Panc1 (cell line): ENCODE measurements around the gene CPNE4. TPM values are rescaled to one million over a fixed set of nuclear protein-coding genes. Genes with fewer than 3 reads are reported as not detected.

Experiments
- ATAC-seq: fragments of 200-7000 bp; cut with Tn5 transposase; 2 replicates; pipeline ENCODE4 v1.9.1; 2020; ENCODE audit warnings: mild to moderate bottlenecking, moderate library complexity
- BruUV-seq: library from RNA; stranded (reverse); fragments of 400-500 nt; replicated peaks from 2 replicates; lab custom pipeline; 2021; lab: Mats Ljungman, UMichigan
- CTCF ChIA-PET: fragments of 300-600 bp; sonication (Branson Sonifier 250); formaldehyde crosslinking; loops from one replicate; lab custom pipeline; 2022; ENCODE audit warnings: antibody characterized with exemption; lab: Charles Lee
- POLR2A ChIA-PET: fragments of 300-600 bp; sonication (Branson Sonifier 250); formaldehyde crosslinking; loops from one replicate; lab custom pipeline; 2022; ENCODE audit warnings: antibody characterized with exemption; lab: Charles Lee
- DNase-seq: peaks from one replicate; pipeline ENCODE4 v3.0.0-alpha.2; 2010; ENCODE audit warnings: low read depth, low spot score
- H3K27ac ChIP-seq: 2 replicates; pipeline ENCODE4 v1.5.1; 2011; ENCODE audit warnings: mild to moderate bottlenecking, low read length, inconsistent platforms
- H3K27me3 ChIP-seq: fragments of 200-500 bp; sonication (Bioruptor generic); 2 replicates; pipeline ENCODE4 v1.6.0; 2014; ENCODE audit warnings: low read length, inconsistent platforms; ENCODE audit not compliant: control insufficient read depth, insufficient read depth
- H3K36me3 ChIP-seq: fragments of 200-500 bp; sonication (Bioruptor generic); 2 replicates; pipeline ENCODE4 v1.5.1; 2014; ENCODE audit warnings: inconsistent platforms, mild to moderate bottlenecking, low read length, moderate library complexity; ENCODE audit not compliant: control insufficient read depth, insufficient read depth
- H3K4me1 ChIP-seq: 2 replicates; pipeline ENCODE4 v1.5.1; 2011; ENCODE audit warnings: inconsistent platforms, mild to moderate bottlenecking, low read length, moderate library complexity; ENCODE audit not compliant: control insufficient read depth, insufficient read depth
- H3K4me3 ChIP-seq, 2 experiments: 2 replicates each; pipeline ENCODE4 v1.5.1; 2011 to 2012; ENCODE audit warnings: low read depth in 2 of 2, low read length in 2 of 2, mild to moderate bottlenecking in 2 of 2, inconsistent platforms in 1 of 2, moderate library complexity in 1 of 2
- H3K9me3 ChIP-seq: fragments of 200-500 bp; sonication (Bioruptor generic); 2 replicates; pipeline ENCODE4 v1.5.1; 2014; ENCODE audit warnings: low read depth, mild to moderate bottlenecking, inconsistent platforms, low read length, moderate library complexity; ENCODE audit not compliant: control insufficient read depth, insufficient read depth
- POLR2AphosphoS5 ChIP-seq: IDR thresholded peaks from 2 replicates; pipeline ENCODE4 v1.6.1; 2012; ENCODE audit warnings: mild to moderate bottlenecking, low read depth, low read length, moderate library complexity
- SIN3A ChIP-seq: IDR thresholded peaks from 2 replicates; pipeline ENCODE4 v1.6.1; 2012; ENCODE audit warnings: low read depth, mild to moderate bottlenecking, low read length, moderate library complexity, borderline replicate concordance; ENCODE audit not compliant: insufficient read depth
- TCF7L2 ChIP-seq: IDR thresholded peaks from 2 replicates; pipeline ENCODE4 v1.6.1; 2011; ENCODE audit warnings: mild to moderate bottlenecking, low read depth, low read length, inconsistent platforms
- in situ Hi-C: cut with HindIII; loops from 2 replicates; pipeline ENCODE4 v1.10.0; 2016; ENCODE audit warnings: low sequenced_read_pairs, low pct_unique_long_range_greater_than_20kb
- intact Hi-C: fragments of 100-400 bp; cut with micrococcal nuclease; formaldehyde crosslinking; loops from one replicate; pipeline ENCODE4 v1.10.0; 2022; ENCODE audit not compliant: unreplicated experiment
- total RNA-seq: library from RNA; stranded (reverse); gene quantifications from one replicate; pipeline ENCODE4 v1.2.1, GENCODE V29; 2021; ENCODE audit not compliant: unreplicated experiment
- TF ChIP-seq, protein P1 (sequence below): fragments of 450-650 bp; IDR thresholded peaks from 2 replicates; pipeline ENCODE4 v1.5.1; 2017; ENCODE audit warnings: mild to moderate bottlenecking
- TF ChIP-seq, protein P2 (sequence below), 2 experiments: IDR thresholded peaks; 2 replicates each; pipeline ENCODE4 v1.6.1; 2011 to 2012; ENCODE audit warnings: low read depth in 2 of 2, control low read depth in 1 of 2, low read length in 1 of 2, mild to moderate bottlenecking in 1 of 2, moderate library complexity in 1 of 2; ENCODE audit not compliant: insufficient read depth in 1 of 2

CPNE4 gene
- total RNA-seq, 1 experiment from 2014 or later = not detected

DNA sequence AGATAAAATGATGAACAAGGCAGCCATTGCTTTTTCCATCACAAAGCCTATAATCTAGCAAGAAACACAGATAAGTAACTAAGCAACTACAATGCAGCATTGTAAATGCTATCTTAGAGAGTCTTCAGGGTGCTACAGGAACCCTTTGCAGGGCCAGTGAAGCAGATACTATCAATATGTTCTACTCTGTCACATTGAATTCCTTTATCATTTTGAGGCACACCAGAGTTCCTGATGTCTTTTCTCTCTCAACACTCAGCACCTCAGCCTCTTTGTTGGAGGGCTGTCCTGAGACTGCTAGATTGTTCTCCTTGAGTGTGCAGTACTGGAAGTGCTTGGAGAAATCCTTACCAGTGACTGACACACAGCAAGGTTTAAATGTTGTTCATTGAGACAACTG is 424.6 kb downstream of the CPNE4 start:
- no peak for TF ChIP-seq POLR2AphosphoS5
- TF ChIP-seq, protein P1, sequence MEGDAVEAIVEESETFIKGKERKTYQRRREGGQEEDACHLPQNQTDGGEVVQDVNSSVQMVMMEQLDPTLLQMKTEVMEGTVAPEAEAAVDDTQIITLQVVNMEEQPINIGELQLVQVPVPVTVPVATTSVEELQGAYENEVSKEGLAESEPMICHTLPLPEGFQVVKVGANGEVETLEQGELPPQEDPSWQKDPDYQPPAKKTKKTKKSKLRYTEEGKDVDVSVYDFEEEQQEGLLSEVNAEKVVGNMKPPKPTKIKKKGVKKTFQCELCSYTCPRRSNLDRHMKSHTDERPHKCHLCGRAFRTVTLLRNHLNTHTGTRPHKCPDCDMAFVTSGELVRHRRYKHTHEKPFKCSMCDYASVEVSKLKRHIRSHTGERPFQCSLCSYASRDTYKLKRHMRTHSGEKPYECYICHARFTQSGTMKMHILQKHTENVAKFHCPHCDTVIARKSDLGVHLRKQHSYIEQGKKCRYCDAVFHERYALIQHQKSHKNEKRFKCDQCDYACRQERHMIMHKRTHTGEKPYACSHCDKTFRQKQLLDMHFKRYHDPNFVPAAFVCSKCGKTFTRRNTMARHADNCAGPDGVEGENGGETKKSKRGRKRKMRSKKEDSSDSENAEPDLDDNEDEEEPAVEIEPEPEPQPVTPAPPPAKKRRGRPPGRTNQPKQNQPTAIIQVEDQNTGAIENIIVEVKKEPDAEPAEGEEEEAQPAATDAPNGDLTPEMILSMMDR = no peak
- no peak for TF ChIP-seq SIN3A
- no peak for TF ChIP-seq TCF7L2
- TF ChIP-seq, protein P2, sequence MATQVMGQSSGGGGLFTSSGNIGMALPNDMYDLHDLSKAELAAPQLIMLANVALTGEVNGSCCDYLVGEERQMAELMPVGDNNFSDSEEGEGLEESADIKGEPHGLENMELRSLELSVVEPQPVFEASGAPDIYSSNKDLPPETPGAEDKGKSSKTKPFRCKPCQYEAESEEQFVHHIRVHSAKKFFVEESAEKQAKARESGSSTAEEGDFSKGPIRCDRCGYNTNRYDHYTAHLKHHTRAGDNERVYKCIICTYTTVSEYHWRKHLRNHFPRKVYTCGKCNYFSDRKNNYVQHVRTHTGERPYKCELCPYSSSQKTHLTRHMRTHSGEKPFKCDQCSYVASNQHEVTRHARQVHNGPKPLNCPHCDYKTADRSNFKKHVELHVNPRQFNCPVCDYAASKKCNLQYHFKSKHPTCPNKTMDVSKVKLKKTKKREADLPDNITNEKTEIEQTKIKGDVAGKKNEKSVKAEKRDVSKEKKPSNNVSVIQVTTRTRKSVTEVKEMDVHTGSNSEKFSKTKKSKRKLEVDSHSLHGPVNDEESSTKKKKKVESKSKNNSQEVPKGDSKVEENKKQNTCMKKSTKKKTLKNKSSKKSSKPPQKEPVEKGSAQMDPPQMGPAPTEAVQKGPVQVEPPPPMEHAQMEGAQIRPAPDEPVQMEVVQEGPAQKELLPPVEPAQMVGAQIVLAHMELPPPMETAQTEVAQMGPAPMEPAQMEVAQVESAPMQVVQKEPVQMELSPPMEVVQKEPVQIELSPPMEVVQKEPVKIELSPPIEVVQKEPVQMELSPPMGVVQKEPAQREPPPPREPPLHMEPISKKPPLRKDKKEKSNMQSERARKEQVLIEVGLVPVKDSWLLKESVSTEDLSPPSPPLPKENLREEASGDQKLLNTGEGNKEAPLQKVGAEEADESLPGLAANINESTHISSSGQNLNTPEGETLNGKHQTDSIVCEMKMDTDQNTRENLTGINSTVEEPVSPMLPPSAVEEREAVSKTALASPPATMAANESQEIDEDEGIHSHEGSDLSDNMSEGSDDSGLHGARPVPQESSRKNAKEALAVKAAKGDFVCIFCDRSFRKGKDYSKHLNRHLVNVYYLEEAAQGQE (IDR thresholded peaks at IDR 0.05; ENCODE audit: insufficient read depth in 1 of 2, low read depth in 2 of 2, low read length in 1 of 2) = no peak
- no peak for ATAC-seq
- H3K4me1 ChIP-seq = no peaks in the 10 kb centered on the region
- no peak overlapping the region for H3K27ac ChIP-seq
- H3K36me3 ChIP-seq = no peaks in the 10 kb centered on the region
- H3K27me3 ChIP-seq = peaks cover 4% of the 10 kb centered on the region; the same call in 1 of the 2 replicates
- ChIA-PET CTCF (no interaction called here), POLR2A (no interaction called here)
- intact Hi-C loops = no loop called here
- BruUV-seq = no TSS peak
- no peak overlapping the region for H3K4me3 ChIP-seq
- in situ Hi-C loops = no loop called here
- no peak for DNase-seq
- no peaks in the 10 kb centered on the region for H3K9me3 ChIP-seq

DNA sequence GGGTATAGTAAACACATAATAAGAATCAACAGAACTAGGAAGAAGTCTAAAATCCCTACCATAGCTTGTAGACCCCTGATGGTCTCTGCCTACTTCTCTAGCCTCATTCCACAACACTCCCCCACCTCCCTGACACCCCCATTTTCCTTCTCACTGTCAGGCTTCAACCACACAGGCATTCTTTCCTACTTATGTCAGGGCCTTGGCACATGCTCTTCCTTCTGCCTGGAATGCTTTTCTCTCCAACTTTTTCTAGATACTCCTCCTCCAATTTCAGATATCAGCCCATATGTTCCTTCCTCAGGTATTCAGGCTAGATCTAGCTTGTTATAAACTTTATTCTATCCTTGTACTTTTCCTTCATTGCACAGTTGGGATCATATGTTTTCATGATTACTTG is 426.1 kb downstream of the CPNE4 start:
- Histone ChIP-seq H3K27ac (no peak overlapping the region), H3K9me3 (no peaks in the 10 kb centered on the region), H3K4me1 (no peaks in the 10 kb centered on the region), H3K4me3 (no peak overlapping the region), H3K27me3 (peaks cover 4% of the 10 kb centered on the region; the same call in 1 of the 2 replicates), H3K36me3 (no peaks in the 10 kb centered on the region)
- POLR2A ChIA-PET = no interaction called here
- no peak for DNase-seq
- BruUV-seq = no TSS peak
- TF ChIP-seq, protein P1 = no peak
- TF ChIP-seq, protein P2 (IDR thresholded peaks at IDR 0.05; ENCODE audit: insufficient read depth in 1 of 2, low read depth in 2 of 2, low read length in 1 of 2) = no peak
- ATAC-seq = no peak
- in situ Hi-C loops (no loop called here), intact Hi-C loops (no loop called here)
- CTCF ChIA-PET = no interaction called here
